Activated effector memory CD4-positive, alpha-beta T cell treated with anti-CD3 and anti-CD28 coated beads, Interleukin-2, amount 50 U/mL, for 16 hours (primary cell): Measurements from ENCODE around the gene GAL.

ENCODE experiments used
- DNase-seq: peaks from one replicate; pipeline ENCODE4 v3.0.0-alpha.2; 2020

Gene GAL

GRCh38 chr11:68683121-68683520, 1.2 kb upstream of the GAL start:
- peak; percentile 24 for DNase-seq

GRCh38 chr11:68683536-68684384, 584 bp upstream of the GAL start:
- peak; percentile 55 for DNase-seq

- peak; percentile 50 for DNase-seq
These were observed 1.5 kb downstream of the GAL start for GRCh38 chr11:68685656-68686380.

GRCh38 chr11:68686486-68686885, 2.1 kb downstream of the GAL start:
- DNase-seq: peak; percentile 44

GRCh38 chr11:68687311-68687710, 3.0 kb downstream of the GAL start:
- DNase-seq: no peak

GRCh38 chr11:68687986-68688385, 3.6 kb downstream of the GAL start:
- peak; percentile 56 for DNase-seq

GRCh38 chr11:68688881-68689280, 4.5 kb downstream of the GAL start:
- peak; percentile 49 for DNase-seq

- peak; percentile 28 for DNase-seq
These were observed 5.6 kb downstream of the GAL start for GRCh38 chr11:68689737-68690625.

GRCh38 chr11:68690671-68691401, 6.5 kb downstream of the GAL start:
- peak; percentile 64 for DNase-seq

- no peak for DNase-seq
These were observed 7.0 kb downstream of the GAL start for GRCh38 chr11:68691402-68691784.

- peak; percentile 55 for DNase-seq
These were observed 7.8 kb downstream of the GAL start for GRCh38 chr11:68692115-68692514.

GRCh38 chr11:68692871-68693483, 8.6 kb downstream of the GAL start:
- DNase-seq: peak; percentile 50

- DNase-seq: peak; percentile 21
These were observed 9.1 kb downstream of the GAL start for GRCh38 chr11:68693484-68693882.

GRCh38 chr11:68694431-68695297, 10.3 kb downstream of the GAL start:
- DNase-seq: no peak

- DNase-seq: peak; percentile 45
These were observed 11.2 kb downstream of the GAL start for GRCh38 chr11:68695531-68695930.

- DNase-seq: no peak
These were observed 14.6 kb downstream of the GAL start for GRCh38 chr11:68698993-68699392.

GRCh38 chr11:68704887-68705286, 20.5 kb downstream of the GAL start:
- DNase-seq: no peak

GRCh38 chr11:68707527-68707926, 23.2 kb downstream of the GAL start:
- DNase-seq: no peak

GRCh38 chr11:68709062-68709461, 24.7 kb downstream of the GAL start:
- no peak for DNase-seq

- no peak for DNase-seq
These were observed 26.1 kb downstream of the GAL start for GRCh38 chr11:68710409-68710808.

- DNase-seq: no peak
These were observed 26.8 kb downstream of the GAL start for GRCh38 chr11:68711114-68711513.
